Measurements from ENCODE around the gene PSMA1. TPM values are rescaled to one million over a fixed set of nuclear protein-coding genes. Genes with fewer than 3 reads are reported as not detected.

PSMA1 gene
- total RNA-seq, 1 experiment from 2014 or later = 275 TPM

- Histone ChIP-seq H2AFZ (ENCODE audit: low read length) (no peak overlapping the region), H3K9ac (ENCODE audit: low read length) (no peak overlapping the region), H3K4me1 (ENCODE audit: insufficient read depth, low read length) (0 out of 2 replicates have a peak, but pooled peaks cover 5% of the 10 kb centered on the region), H3K27ac (ENCODE audit: low read length) (no peak overlapping the region), H3K4me3 (ENCODE audit: low read length) (no peak overlapping the region), H3K27me3 (ENCODE audit: low read length) (no peaks in the 10 kb centered on the region), H3K4me2 (ENCODE audit: low read length) (no peak overlapping the region), H3K9me2 (replicated peaks; ENCODE audit: low read length) (no peaks in the 10 kb centered on the region), H3K36me3 (ENCODE audit: low read depth, low read length) (peaks cover 47% of the 10 kb centered on the region), H3K79me2 (ENCODE audit: low read length) (no peaks in the 10 kb centered on the region), H3F3A (ENCODE audit: low read length, unreplicated experiment) (no peaks in the 10 kb centered on the region), H4K20me1 (ENCODE audit: low read length) (peaks cover 3% of the 10 kb centered on the region; the same call in 1 of the 2 replicates), H3K9me3 (ENCODE audit: low read length) (no peaks in the 10 kb centered on the region)
- ATAC-seq = peak; percentile 63
- intact Hi-C loops (cut with micrococcal nuclease) = no loop called here
- POLR2A ChIA-PET (ENCODE audit: unreplicated experiment) = no interaction called here
- CTCF ChIA-PET = interaction anchor here (0.8 kb wide), 1 partner anchor 159 kb away, joined by 4 read pairs; no protein-coding TSS in a partner anchor
- no peak for TF ChIP-seq CTCF (conservative IDR thresholded peaks at IDR 0.05; ENCODE audit: low read depth, low read length)
- no peak for TF ChIP-seq EZH2phosphoT487 (IDR thresholded peaks at IDR 0.05; ENCODE audit: borderline replicate concordance, low read length)
- TF ChIP-seq EZH2 (IDR thresholded peaks at IDR 0.05; ENCODE audit: low read length, unreplicated experiment) = no peak
- DNase-seq = peak; percentile 61
- no TSS peak for BruUV-seq (replicated peaks)
Measured at GRCh38 chr11:14460147-14460546, 60.0 kb downstream of the PSMA1 start.

GRCh38 chr11:14458377-14458776 lies 61.8 kb downstream of the PSMA1 start:
- H3K4me1 ChIP-seq (ENCODE audit: insufficient read depth, low read length) = 0 out of 2 replicates have a peak, but pooled peaks cover 5% of the 10 kb centered on the region
- no peak overlapping the region for H2AFZ ChIP-seq (ENCODE audit: low read length)
- no peak for ATAC-seq
- peaks cover 3% of the 10 kb centered on the region; the same call in 1 of the 2 replicates for H4K20me1 ChIP-seq (ENCODE audit: low read length)
- H3K79me2 ChIP-seq (ENCODE audit: low read length) = no peaks in the 10 kb centered on the region
- no peaks in the 10 kb centered on the region for H3K9me3 ChIP-seq (ENCODE audit: low read length)
- H3K9me2 ChIP-seq (replicated peaks; ENCODE audit: low read length) = no peaks in the 10 kb centered on the region
- H3K4me2 ChIP-seq (ENCODE audit: low read length) = no peak overlapping the region
- POLR2A ChIA-PET (ENCODE audit: unreplicated experiment) = no interaction called here
- DNase-seq = no peak
- H3K27ac ChIP-seq (ENCODE audit: low read length) = no peak overlapping the region
- no TSS peak for BruUV-seq (replicated peaks)
- H3K9ac ChIP-seq (ENCODE audit: low read length) = no peak overlapping the region
- H3F3A ChIP-seq (ENCODE audit: low read length, unreplicated experiment) = no peaks in the 10 kb centered on the region
- intact Hi-C loops (cut with micrococcal nuclease) = loop anchor here (5.0 kb wide), 1 partner anchor 36 kb away; no protein-coding TSS in a partner anchor
- no peak overlapping the region for H3K4me3 ChIP-seq (ENCODE audit: low read length)
- peaks cover 32% of the 10 kb centered on the region for H3K36me3 ChIP-seq (ENCODE audit: low read depth, low read length)
- no peak for TF ChIP-seq EZH2phosphoT487 (IDR thresholded peaks at IDR 0.05; ENCODE audit: borderline replicate concordance, low read length)
- TF ChIP-seq CTCF (conservative IDR thresholded peaks at IDR 0.05; ENCODE audit: low read depth, low read length) = no peak
- CTCF ChIA-PET = no interaction called here
- H3K27me3 ChIP-seq (ENCODE audit: low read length) = no peaks in the 10 kb centered on the region

GRCh38 chr11:14455648-14456430 lies 64.3 kb downstream of the PSMA1 start:
- Histone ChIP-seq H3K4me2 (ENCODE audit: low read length) (no peak overlapping the region), H3F3A (ENCODE audit: low read length, unreplicated experiment) (no peaks in the 10 kb centered on the region), H4K20me1 (ENCODE audit: low read length) (no peaks in the 10 kb centered on the region), H3K4me1 (ENCODE audit: insufficient read depth, low read length) (peaks cover 14% of the 10 kb centered on the region; the same call in 1 of the 2 replicates), H3K27ac (ENCODE audit: low read length) (no peak overlapping the region), H3K9ac (ENCODE audit: low read length) (no peak overlapping the region), H2AFZ (ENCODE audit: low read length) (no peak overlapping the region), H3K9me2 (replicated peaks; ENCODE audit: low read length) (no peaks in the 10 kb centered on the region), H3K27me3 (ENCODE audit: low read length) (no peaks in the 10 kb centered on the region), H3K36me3 (ENCODE audit: low read depth, low read length) (peaks cover 30% of the 10 kb centered on the region), H3K4me3 (ENCODE audit: low read length) (no peak overlapping the region), H3K79me2 (ENCODE audit: low read length) (no peaks in the 10 kb centered on the region), H3K9me3 (ENCODE audit: low read length) (no peaks in the 10 kb centered on the region)
- no TSS peak for BruUV-seq (replicated peaks)
- CTCF ChIA-PET = interaction anchor here (0.6 to 2.6 kb wide), 12 partner anchors 34 to 1213 kb away, joined by 3 to 35 read pairs (median 5); no protein-coding TSS in a partner anchor
- DNase-seq = no peak
- POLR2A ChIA-PET (ENCODE audit: unreplicated experiment) = interaction anchor here (0.5 to 0.7 kb wide), 5 partner anchors 13 to 176 kb away, joined by 3 to 6 read pairs (median 3); no protein-coding TSS in a partner anchor
- TF ChIP-seq EZH2 (IDR thresholded peaks at IDR 0.05; ENCODE audit: low read length, unreplicated experiment) = no peak
- no peak for TF ChIP-seq EZH2phosphoT487 (IDR thresholded peaks at IDR 0.05; ENCODE audit: borderline replicate concordance, low read length)
- TF ChIP-seq CTCF (conservative IDR thresholded peaks at IDR 0.05; ENCODE audit: low read depth, low read length) = no peak
- peak; percentile 27 for ATAC-seq
- intact Hi-C loops (cut with micrococcal nuclease) = loop anchor here (1.0 to 5.0 kb wide), 2 partner anchors 34 to 156 kb away; no protein-coding TSS in a partner anchor

Data from PC-3 (cell line).